Stimulated activated naive CD8-positive, alpha-beta T cell treated with anti-CD3 and anti-CD28 coated beads, Interleukin-15, Interleukin-2, amounts not matched to agents 100 ng/mL and 50 ng/mL, for 24 hours (primary cell): ENCODE results near the gene CLN3.
A peak's percentile ranks its signal among the peaks of the same experiment; 100 is the strongest.
"Not testable (repeated sequence)": the region's sequence is repeated elsewhere in the genome, so short reads cannot be mapped to it uniquely, and the experiment has no call there.

Source experiments
- H3K27ac Mint-ChIP-seq: one replicate; pipeline ENCODE4 v1.8.0; 2021; ENCODE audit warnings: mild to moderate bottlenecking, mixed read lengths
- H3K27me3 Mint-ChIP-seq: one replicate; pipeline ENCODE4 v1.8.0; 2021; ENCODE audit warnings: mixed read lengths
- H3K36me3 Mint-ChIP-seq: one replicate; pipeline ENCODE4 v1.8.0; 2021; ENCODE audit warnings: low read depth, mixed read lengths
- H3K4me1 Mint-ChIP-seq: one replicate; pipeline ENCODE4 v1.8.0; 2021; ENCODE audit warnings: low read depth, mixed read lengths
- H3K4me3 Mint-ChIP-seq: one replicate; pipeline ENCODE4 v1.8.0; 2021; ENCODE audit warnings: mild to moderate bottlenecking, mixed read lengths
- H3K9me3 Mint-ChIP-seq: one replicate; pipeline ENCODE4 v1.8.0; 2021; ENCODE audit warnings: mixed read lengths

The CLN3 gene

DNA sequence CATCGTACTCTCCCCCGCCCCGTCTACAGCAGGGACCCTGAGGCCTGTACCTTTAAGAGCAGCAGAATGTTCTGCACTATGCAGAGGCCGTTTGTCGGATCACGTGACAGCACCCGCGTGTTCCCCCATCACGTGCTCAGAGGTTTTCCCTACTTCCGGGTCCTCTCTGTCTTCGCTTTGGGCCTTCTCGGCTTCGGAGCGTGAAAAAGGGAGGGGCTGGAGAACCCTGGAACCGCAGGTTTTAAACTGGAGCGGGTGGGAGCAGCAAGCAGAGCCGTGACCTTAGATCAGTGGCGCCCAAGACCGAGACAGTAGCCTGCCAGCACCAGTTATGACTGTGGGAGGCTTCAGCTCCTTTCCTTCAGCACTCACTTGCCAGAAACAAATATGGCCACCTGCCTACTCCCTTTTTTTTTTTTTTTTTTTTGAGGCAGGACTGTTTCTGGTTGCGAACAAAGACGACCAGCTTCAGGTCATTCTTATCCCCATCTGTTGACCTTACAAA is at the start of gene CLN3:
CLN3 (minus strand) TSS at position 105 of the 505 bp plus-strand sequence. CDS start 315 bp downstream, outside the sequence.
- H3K27me3 Mint-ChIP-seq: no peaks in the 10 kb centered on the region
- H3K9me3 Mint-ChIP-seq: no peaks in the 10 kb centered on the region
- H3K36me3 Mint-ChIP-seq: peaks cover 21% of the 10 kb centered on the region
- H3K27ac Mint-ChIP-seq: peak within 1 kb of the TSS; percentile 98
- H3K4me3 Mint-ChIP-seq: peak within 1 kb of the TSS; percentile 90
- H3K4me1 Mint-ChIP-seq: peaks cover 64% of the 10 kb centered on the region

DNA sequence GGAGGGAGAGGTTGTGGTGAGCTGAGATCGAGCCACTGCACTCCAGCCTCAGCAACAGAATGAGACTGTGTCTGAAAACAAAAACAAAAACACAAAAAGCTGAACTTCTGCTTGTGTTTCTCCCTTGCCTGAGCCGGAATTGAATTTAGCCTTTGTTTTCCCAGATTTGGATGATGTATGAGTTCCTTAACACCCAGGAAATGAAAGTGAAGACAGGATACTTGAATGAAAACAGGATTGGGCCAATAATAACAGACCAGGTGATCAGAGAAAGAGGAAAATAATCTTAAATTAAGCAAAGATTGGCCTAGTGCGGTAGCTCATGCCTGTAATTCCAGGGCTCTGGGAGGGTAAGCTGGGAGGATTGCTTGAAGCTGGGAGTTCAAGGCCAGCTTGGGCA is 48.5 kb upstream of the CLN3 start:
- Mint-ChIP-seq H3K9me3 (no peaks in the 10 kb centered on the region), H3K27me3 (no peaks in the 10 kb centered on the region), H3K36me3 (no peaks in the 10 kb centered on the region), H3K4me3 (no peak overlapping the region), H3K27ac (no peak overlapping the region), H3K4me1 (peaks cover 4% of the 10 kb centered on the region)

DNA sequence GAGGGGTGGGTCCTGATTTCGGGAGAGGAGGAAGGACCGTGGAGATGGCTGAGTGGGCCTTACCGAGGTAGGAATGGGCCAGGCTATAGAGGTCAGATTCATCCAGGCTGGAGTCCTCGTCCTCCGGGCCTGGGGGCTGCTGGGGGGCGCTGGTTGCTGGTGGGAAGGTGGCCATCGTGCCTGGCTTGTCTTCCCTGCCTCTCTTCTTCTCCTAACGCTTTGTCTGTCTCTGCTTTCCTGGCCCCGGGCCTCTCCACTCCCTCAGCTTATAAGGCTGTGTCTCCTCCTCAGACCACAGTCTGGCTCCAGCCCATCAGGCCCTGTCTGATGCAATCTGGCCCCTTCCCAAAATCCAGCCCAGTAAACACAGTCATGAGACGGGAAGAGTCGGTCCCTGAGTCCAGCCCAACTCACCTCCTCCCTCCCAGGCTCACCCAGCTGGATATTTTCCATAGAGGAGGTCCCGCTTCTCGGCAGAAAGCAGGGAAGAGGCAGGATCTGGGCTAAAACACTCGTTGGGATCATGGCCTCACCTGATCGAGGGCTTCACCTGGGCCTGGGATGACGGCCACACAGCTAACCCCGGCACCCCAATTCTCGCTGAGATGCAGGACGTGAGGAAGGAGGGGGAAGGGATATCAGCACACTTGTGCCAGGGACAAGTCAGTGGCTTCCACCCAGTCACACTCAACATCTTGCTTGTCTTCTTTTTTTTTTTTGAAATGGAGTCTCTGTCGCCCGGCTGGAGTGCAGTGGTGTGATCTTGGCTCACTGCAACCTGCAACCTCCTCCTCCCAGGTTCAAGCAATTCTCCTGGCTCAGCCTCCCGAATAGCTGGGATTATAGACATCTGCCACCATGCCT is 47.1 kb upstream of the CLN3 start, which contains the start of gene NUPR1:
NUPR1 (minus strand) TSS at position 242 of the 864 bp plus-strand sequence; CDS start at position 175, 67 bp downstream.
- no peak within 1 kb of the TSS for H3K4me3 Mint-ChIP-seq
- H3K36me3 Mint-ChIP-seq: no peaks in the 10 kb centered on the region
- no peak within 1 kb of the TSS for H3K27ac Mint-ChIP-seq
- no peaks in the 10 kb centered on the region for H3K9me3 Mint-ChIP-seq
- H3K27me3 Mint-ChIP-seq: no peaks in the 10 kb centered on the region
- peaks cover 18% of the 10 kb centered on the region for H3K4me1 Mint-ChIP-seq

DNA sequence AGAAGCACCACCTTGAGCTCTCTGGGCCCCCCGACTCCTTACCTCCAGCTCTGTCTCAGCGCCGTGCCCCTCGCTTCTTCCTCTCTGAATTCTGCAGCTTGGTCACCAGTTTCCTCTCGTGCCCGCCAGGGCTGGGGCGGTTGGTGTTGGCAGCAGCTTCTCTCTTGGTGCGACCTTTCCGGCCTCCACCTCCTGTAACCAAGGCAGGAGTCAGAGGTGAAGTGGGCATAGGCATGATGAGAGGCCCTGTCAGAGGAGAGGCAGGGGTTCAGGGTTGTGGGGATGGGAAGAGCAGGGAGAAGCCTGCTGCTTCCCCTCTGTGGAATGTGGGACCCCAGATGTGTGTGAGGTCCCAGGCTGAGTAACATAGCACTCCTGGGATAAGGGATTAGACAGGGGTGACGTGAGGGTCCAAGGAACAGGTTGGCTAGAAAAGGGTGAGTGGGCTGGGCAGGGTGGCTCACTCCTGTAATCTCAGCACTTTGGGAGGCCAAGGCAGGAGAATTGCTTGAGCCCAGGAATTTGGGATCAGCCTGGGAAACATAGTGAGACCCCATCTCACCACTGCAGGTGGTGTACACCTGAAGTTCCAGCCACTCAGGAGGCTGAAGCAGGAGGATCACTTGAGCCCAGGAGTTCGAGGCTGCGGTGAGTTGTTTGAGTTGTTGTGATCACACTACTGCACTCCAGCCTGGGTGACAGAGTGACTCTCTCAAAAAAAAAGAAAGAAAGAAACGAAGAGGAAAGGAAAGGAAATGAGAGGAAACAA is 46.3 kb upstream of the CLN3 start:
- H3K4me1 Mint-ChIP-seq: peaks cover 22% of the 10 kb centered on the region
- no peaks in the 10 kb centered on the region for H3K9me3 Mint-ChIP-seq
- H3K27me3 Mint-ChIP-seq: no peaks in the 10 kb centered on the region
- H3K36me3 Mint-ChIP-seq: no peaks in the 10 kb centered on the region
- no peak overlapping the region for H3K27ac Mint-ChIP-seq
- H3K4me3 Mint-ChIP-seq: no peak overlapping the region

DNA sequence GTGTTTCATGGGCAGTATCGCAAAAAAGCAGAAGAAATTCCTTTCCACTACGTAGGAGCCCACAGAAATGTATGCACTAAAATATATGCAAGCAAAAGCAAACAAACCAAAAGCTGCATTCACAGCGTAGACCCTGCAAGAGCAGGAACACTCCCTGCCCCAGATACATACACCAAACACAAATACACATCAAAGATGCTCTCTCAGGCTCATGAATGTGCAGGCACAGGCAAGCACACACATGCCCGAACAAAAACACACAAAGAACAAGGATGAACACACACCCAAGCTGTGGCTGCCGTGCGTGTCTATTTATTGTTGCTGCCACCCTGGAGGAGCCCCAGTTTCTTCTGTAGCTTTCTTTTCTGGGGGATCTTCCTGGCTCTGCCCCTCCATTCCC is 45.2 kb upstream of the CLN3 start:
- Mint-ChIP-seq H3K27me3 (no peaks in the 10 kb centered on the region), H3K4me1 (peaks cover 22% of the 10 kb centered on the region), H3K36me3 (no peaks in the 10 kb centered on the region), H3K27ac (no peak overlapping the region), H3K9me3 (no peaks in the 10 kb centered on the region), H3K4me3 (no peak overlapping the region)

DNA sequence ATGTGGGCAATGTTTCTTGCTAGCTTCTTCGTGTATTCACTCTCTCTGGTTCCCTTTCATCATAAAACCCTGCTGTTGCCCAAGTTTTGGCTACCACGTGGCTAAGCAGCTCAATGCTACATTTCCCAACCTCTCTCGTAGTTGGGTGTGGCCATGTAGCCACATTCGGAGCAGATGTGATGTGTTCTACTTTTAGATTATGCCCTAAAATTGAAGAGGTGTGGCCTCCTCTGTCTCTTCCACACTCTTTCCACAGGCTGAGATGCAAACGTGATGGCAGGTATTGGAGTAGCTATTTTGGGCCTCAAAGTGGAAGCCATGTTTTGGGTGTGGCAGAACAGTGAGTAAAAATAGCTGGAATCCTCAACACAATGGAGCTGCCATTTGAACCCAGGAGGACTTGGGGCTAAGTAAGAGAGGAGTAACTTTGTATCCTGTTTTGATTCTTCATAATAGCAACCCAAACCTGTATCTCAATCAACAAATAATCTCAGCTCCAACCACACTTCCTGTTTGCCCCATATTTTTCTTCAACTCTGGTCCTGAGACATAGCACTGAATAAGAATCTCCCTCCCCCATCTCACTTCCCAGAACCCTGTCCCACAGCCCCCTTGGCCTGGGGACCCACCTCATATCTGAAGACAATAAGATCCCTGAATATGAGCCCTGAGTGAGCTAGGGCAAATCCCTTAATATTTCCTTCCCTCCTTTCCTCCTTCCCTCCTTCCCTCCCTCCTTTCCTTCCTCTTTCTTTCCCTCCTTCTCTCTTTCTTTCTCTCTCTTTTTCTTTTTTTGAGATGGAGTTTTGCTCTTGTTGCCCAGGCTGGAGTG is 42.9 kb upstream of the CLN3 start:
- Mint-ChIP-seq H3K4me3 (no peak overlapping the region), H3K27me3 (no peaks in the 10 kb centered on the region), H3K4me1 (peaks cover 22% of the 10 kb centered on the region), H3K36me3 (no peaks in the 10 kb centered on the region), H3K9me3 (no peaks in the 10 kb centered on the region), H3K27ac (peak overlapping the region; percentile 7)

DNA sequence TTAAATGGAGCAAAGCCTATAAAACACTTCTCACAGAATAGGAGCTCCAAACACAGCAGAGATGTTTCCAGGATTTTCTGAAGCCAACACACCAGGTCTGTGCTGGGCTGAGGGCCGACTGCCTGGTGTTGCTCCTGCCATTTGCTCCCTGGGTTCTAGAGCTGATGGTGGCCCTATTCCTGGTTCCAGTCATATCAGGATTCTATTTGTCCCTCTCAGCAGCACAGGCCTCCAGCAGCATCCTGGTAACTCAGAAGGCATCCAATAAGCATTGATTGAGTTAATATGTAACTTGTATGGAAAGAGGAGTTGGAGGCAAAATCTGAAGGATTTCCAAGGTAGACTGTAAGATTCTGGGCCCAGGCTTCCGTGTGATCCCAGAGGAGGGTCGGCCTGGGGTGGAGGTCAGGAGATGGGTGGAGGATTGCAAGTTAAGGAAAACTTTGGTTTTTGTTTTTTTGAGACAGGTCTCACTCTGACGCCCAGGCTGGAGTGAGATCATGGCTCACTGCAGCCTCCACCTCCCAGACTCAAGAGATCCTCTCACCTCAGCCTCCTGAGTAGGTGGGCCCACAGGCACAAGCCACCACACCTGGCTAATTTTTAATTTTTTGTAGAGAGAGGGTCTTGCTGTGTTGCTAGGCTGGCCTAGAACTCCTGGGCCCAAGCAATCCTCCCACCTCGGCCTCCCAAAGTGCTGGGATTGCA is 41.2 kb upstream of the CLN3 start:
- H3K4me3 Mint-ChIP-seq: no peak overlapping the region
- H3K9me3 Mint-ChIP-seq: no peaks in the 10 kb centered on the region
- peaks cover 22% of the 10 kb centered on the region for H3K4me1 Mint-ChIP-seq
- no peak overlapping the region for H3K27ac Mint-ChIP-seq
- H3K36me3 Mint-ChIP-seq: no peaks in the 10 kb centered on the region
- no peaks in the 10 kb centered on the region for H3K27me3 Mint-ChIP-seq

DNA sequence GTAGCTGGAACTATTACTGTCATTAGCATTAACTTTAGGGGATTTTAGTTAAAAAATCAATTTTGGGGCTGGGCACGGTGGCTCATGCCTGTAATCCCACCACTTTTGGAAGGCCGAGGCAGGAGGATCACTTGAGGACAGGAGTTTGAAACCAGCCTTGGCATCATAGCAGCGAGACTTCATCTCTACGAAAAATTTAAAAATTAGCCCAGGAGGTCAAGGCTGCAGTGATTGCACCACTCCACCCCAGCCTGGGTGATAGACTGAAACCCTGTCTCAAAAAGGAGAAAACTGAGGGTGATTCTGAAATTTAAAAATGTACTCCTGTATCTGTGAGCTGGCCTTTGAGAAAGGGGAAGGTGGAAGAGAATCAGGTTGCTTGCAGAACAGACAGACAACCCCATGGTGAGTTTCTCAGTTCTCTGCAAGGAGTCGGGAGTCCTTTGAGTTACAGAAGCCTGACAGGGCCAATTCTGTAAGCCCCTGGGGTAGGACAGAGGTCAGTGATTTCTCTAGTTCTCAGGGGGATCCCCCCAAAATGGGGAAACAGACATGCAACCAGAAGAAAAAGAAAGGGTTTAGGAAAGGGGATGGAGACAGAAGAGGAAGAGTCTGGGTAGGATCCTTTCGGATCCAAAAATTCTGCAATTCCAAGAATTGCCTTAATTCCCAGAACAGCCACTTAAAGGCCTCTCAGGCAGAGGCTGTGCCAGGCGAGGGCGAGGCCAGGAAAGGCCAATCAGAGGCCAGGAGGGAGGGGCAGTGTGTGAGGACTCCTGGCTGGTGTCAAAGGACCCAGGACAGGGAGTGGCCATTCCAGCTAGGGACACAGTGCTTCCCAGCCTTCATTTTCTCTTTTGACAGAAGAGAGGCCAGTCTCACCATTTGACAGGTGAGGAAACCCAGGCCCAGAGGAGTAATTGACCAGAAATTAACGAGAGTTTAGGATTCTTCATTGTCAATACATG is 40.2 kb upstream of the CLN3 start:
- Mint-ChIP-seq H3K27me3 (no peaks in the 10 kb centered on the region), H3K27ac (no peak overlapping the region), H3K36me3 (no peaks in the 10 kb centered on the region), H3K9me3 (no peaks in the 10 kb centered on the region), H3K4me3 (no peak overlapping the region), H3K4me1 (peaks cover 22% of the 10 kb centered on the region)

DNA sequence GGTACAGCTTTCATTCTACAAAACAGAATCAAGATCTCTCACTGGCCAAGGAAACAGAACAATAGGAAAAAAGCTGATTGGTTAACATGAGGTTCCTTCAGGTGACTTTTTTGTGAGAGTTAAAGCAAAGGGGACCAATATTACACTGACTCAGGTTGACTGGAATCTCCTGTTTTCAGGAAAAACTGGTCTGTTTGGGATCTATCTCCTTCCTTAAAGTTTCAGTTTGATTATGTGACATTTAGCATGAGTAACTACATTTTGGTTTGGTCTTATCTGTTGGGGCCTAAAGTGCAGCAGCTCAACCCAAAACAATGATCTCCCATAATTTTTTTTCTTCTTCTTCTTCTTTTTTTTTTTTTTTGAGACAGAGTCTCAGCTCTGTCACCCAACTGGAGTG is 37.2 kb upstream of the CLN3 start:
- Mint-ChIP-seq H3K27ac (no peak overlapping the region), H3K9me3 (no peaks in the 10 kb centered on the region)

DNA sequence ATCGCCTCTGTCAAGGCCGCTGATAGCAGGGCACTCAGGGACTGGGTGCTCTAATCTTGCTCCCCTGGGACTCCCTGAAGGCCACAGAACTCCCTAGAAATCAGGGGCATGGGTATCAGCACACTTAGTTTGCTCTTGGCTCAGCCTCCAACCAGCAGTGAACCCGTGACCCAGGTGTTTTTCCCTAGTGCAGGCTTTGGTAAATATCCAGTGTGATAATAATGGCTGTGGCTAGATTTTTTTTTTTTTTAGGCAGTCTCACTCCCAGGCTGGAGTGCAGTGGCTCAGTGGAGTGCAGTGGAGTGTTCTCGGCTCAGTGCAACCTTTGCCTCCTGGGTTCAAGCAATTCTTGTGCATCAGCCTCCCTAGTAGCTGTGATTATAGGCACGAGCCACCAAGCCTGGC is 36.6 kb upstream of the CLN3 start:
- Mint-ChIP-seq H3K4me1 (peaks cover 6% of the 10 kb centered on the region), H3K9me3 (no peaks in the 10 kb centered on the region), H3K36me3 (no peaks in the 10 kb centered on the region), H3K27me3 (no peaks in the 10 kb centered on the region), H3K4me3 (no peak overlapping the region), H3K27ac (no peak overlapping the region)

More for the DNA sequence above, 37.2 kb upstream of the CLN3 start:
- Mint-ChIP-seq H3K27me3 (no peaks in the 10 kb centered on the region), H3K36me3 (no peaks in the 10 kb centered on the region), H3K4me3 (no peak overlapping the region), H3K4me1 (peaks cover 10% of the 10 kb centered on the region)

DNA sequence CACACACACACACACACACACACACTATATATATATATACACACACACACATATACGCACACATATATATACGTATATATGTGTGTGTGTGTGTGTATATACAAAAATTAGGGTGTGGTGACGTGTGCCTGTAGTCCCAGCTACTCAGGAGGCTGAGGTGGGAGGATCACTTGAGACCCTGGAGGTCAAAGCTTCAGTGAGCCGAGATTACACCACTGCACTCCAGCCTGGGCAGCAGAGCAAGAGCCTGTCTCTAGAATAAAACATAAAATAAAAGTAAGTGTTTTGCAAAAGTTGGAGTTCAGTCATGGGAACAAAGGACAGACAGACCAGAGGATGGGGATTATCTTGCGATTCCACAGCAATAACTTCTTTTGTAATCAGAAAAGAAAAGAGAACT is 36.1 kb upstream of the CLN3 start:
- Mint-ChIP-seq H3K36me3 (no peaks in the 10 kb centered on the region), H3K4me1 (peaks cover 7% of the 10 kb centered on the region), H3K27me3 (no peaks in the 10 kb centered on the region), H3K9me3 (no peaks in the 10 kb centered on the region), H3K27ac (no peak overlapping the region), H3K4me3 (no peak overlapping the region)

DNA sequence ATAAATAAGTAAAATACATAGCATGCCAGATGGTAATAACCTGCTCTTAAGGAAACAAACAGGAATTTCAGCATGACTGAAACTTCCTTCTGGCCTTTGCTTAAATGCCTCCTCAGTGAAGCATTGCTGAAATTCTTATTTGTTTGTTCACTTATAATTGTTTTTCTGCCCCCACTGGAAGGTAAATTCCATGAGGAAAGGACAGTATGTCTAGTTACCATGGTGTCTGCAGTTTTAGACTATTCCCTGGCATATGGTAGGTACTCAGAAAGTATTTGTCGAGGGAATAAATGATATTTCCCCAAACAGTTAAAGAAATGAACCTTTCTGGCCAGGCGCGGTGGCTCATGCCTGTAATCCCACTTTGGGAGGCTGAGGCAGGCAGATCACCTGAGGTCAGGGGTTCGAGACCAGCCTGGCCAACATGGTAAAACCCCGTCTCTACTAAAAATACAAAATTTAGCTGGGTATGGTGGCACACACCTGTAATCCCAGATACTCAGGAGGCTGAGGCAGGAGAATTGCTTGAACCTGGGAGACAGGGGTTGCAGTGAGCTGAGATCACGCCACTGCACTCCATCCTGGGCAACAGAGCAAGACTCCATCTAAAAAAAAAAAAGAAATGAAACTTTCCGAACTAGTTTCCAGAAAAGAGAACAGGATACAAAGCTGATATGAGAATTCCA is 35.4 kb upstream of the CLN3 start:
- H3K9me3 Mint-ChIP-seq, H3K36me3 Mint-ChIP-seq, H3K4me3 Mint-ChIP-seq, H3K27me3 Mint-ChIP-seq, H3K27ac Mint-ChIP-seq: not testable (repeated sequence)
- H3K4me1 Mint-ChIP-seq: peaks cover 10% of the 10 kb centered on the region
